Measurements from ENCODE around the gene RP9.

Gene RP9

GRCh38 chr7:33128990-33129805, 20.0 kb upstream of the RP9 start, which contains the start of gene BBS9 (continued):
- peak; percentile 42; the same call in 1 of the 2 replicates for TF ChIP-seq KLF1 (tag by site-specific recombination; IDR thresholded peaks at IDR 0.05)
- peak; percentile 25; the same call in 1 of the 2 replicates for TF ChIP-seq TRIM28 (IDR thresholded peaks at IDR 0.05; ENCODE audit: borderline replicate concordance, low read length)
- TF ChIP-seq ZNF639 (tag by site-specific recombination; IDR thresholded peaks at IDR 0.05) = no peak
- peak; percentile 32; the same call in 1 of the 2 replicates for TF ChIP-seq OSR2 (tag by site-specific recombination; IDR thresholded peaks at IDR 0.05)
- TF ChIP-seq ZBTB17 (tag by site-specific recombination; IDR thresholded peaks at IDR 0.05) = peak; percentile 87
- no peak for TF ChIP-seq ZNF423 (tag by site-specific recombination; IDR thresholded peaks at IDR 0.05)
- 0 out of 2 replicates have a peak, but pooled peaks have one; percentile 2 for TF ChIP-seq ZNF366 (tag by site-specific recombination; conservative IDR thresholded peaks at IDR 0.05)
- TF ChIP-seq GFI1B (tag by site-specific recombination; IDR thresholded peaks at IDR 0.05) = no peak
- TF ChIP-seq KLF9 (tag by site-specific recombination; IDR thresholded peaks at IDR 0.05; ENCODE audit: low read depth) = peak; percentile 89
- peak; percentile 66; the same call in 1 of the 2 replicates for TF ChIP-seq TCF7L2 (IDR thresholded peaks at IDR 0.05; ENCODE audit: borderline replicate concordance, low read depth, low read length)

GRCh38 chr7:33128631-33128989, 19.4 kb upstream of the RP9 start:
- TF ChIP-seq ZNF335 (tag by site-specific recombination; conservative IDR thresholded peaks at IDR 0.05) (peak; percentile 81), ZNF366 (tag by site-specific recombination; conservative IDR thresholded peaks at IDR 0.05) (0 out of 2 replicates have a peak, but pooled peaks have one; percentile 7), ZNF302 (tag by site-specific recombination; IDR thresholded peaks at IDR 0.05; ENCODE audit: low read depth) (no peak), WT1 (tag by site-specific recombination; IDR thresholded peaks at IDR 0.05) (no peak), ZNF785 (tag by site-specific recombination; IDR thresholded peaks at IDR 0.05) (no peak), ZNF558 (tag by site-specific recombination; IDR thresholded peaks at IDR 0.05) (no peak), ZNF658 (tag by site-specific recombination; IDR thresholded peaks at IDR 0.05) (no peak), ZNF670 (tag by site-specific recombination; IDR thresholded peaks at IDR 0.05; ENCODE audit: low read depth) (no peak), HOXA7 (CRISPR knock-in tag; IDR thresholded peaks at IDR 0.05; ENCODE audit: borderline replicate concordance) (no peak)
- Histone ChIP-seq H3K9me3 (ENCODE audit: control insufficient read depth, insufficient read depth, low read depth, low read length) (no peaks in the 10 kb centered on the region), H3K27ac (ENCODE audit: extremely low read depth, low read depth, low read length) (peak overlapping the region; percentile 82), H3K36me3 (ENCODE audit: control insufficient read depth in 2 of 2, insufficient read depth in 1 of 2, low read length in 2 of 2) (no peaks in the 10 kb centered on the region), H3K4me3 (ENCODE audit: low read depth, low read length) (peak overlapping the region; percentile 95), H3K4me1 (ENCODE audit: control insufficient read depth, insufficient read depth, low read length) (peaks cover 4% of the 10 kb centered on the region; the same call in 1 of the 2 replicates)
- ChIA-PET POLR2A (interaction anchor here (1.3 kb wide), 1 partner anchor 66 kb away, joined by 4 read pairs; the partner anchor contains the start of gene NT5C3A), CTCF (no interaction called here)

- ChIA-PET CTCF (interaction anchor here (1.4 kb wide), 1 partner anchor 20 kb away, joined by 3 read pairs; no protein-coding TSS in a partner anchor), POLR2A (no interaction called here)
- Histone ChIP-seq H3K9me3 (ENCODE audit: control insufficient read depth, insufficient read depth, low read depth, low read length) (no peaks in the 10 kb centered on the region), H3K4me3 (ENCODE audit: low read depth, low read length) (no peak overlapping the region), H3K36me3 (ENCODE audit: control insufficient read depth in 2 of 2, insufficient read depth in 1 of 2, low read length in 2 of 2) (no peaks in the 10 kb centered on the region), H3K4me1 (ENCODE audit: control insufficient read depth, insufficient read depth, low read length) (peaks cover 4% of the 10 kb centered on the region; the same call in 1 of the 2 replicates), H3K27ac (ENCODE audit: extremely low read depth, low read depth, low read length) (no peak overlapping the region)
- TF ChIP-seq ZNF121 (tag by site-specific recombination; IDR thresholded peaks at IDR 0.05) (peak; percentile 52; the same call in 1 of the 2 replicates), ZNF629 (tag by site-specific recombination; IDR thresholded peaks at IDR 0.05) (no peak)
Observed at GRCh38 chr7:33127085-33127484, 17.9 kb upstream of the RP9 start.

GRCh38 chr7:33118383-33118782, 9.2 kb upstream of the RP9 start:
- CTCF ChIA-PET = no interaction called here
- H3K4me1 ChIP-seq (ENCODE audit: control insufficient read depth, insufficient read depth, low read length) = no peaks in the 10 kb centered on the region
- no peak overlapping the region for H3K4me3 ChIP-seq (ENCODE audit: low read depth, low read length)
- H3K9me3 ChIP-seq (ENCODE audit: control insufficient read depth, insufficient read depth, low read depth, low read length) = no peaks in the 10 kb centered on the region
- H3K27ac ChIP-seq (ENCODE audit: extremely low read depth, low read depth, low read length) = no peak overlapping the region
- H3K36me3 ChIP-seq (ENCODE audit: control insufficient read depth in 2 of 2, insufficient read depth in 1 of 2, low read length in 2 of 2) = no peaks in the 10 kb centered on the region
- POLR2A ChIA-PET = no interaction called here
- TF ChIP-seq ZFP3 (tag by site-specific recombination; IDR thresholded peaks at IDR 0.05; ENCODE audit: low read depth) (no peak), ZBTB26 (tag by site-specific recombination; optimal IDR thresholded peaks at IDR 0.05) (no peak), ZNF837 (tag by site-specific recombination; IDR thresholded peaks at IDR 0.05) (no peak), ZNF350 (tag by site-specific recombination; IDR thresholded peaks at IDR 0.05) (no peak), ZIC2 (tag by site-specific recombination; IDR thresholded peaks at IDR 0.05) (no peak), ZNF639 (tag by site-specific recombination; IDR thresholded peaks at IDR 0.05) (no peak), KLF8 (tag by site-specific recombination; IDR thresholded peaks at IDR 0.05) (no peak), BCL11B (tag by site-specific recombination; IDR thresholded peaks at IDR 0.05; ENCODE audit: low read depth) (no peak)

Measured in HEK293 (cell line).